Activated gamma-delta T cell (primary cell): ENCODE results near the gene TNNT2.

Source experiments
- DNase-seq: peaks from one replicate; lab custom pipeline; 2025; lab: John Stamatoyannopoulos, UW

Gene TNNT2

DNA sequence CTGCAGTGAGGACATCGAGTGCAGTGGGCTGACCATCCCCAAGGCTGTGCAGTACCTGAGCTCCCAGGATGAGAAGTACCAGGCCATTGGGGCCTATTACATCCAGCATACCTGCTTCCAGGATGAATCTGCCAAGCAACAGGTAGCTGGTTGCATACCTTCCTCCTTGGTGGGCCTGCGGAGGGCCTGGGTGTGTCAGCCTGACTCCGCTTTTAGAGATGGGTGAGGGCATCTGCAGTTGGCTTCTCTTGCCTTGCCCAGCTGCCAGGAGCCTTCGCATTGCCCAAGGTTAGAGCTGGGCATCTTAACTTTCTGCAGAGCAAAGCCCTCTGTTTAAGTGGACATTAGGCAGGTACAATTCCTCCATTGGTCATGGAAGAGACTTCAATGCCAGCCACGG lies 60.9 kb downstream of the TNNT2 start:
- no peak for DNase-seq

DNA sequence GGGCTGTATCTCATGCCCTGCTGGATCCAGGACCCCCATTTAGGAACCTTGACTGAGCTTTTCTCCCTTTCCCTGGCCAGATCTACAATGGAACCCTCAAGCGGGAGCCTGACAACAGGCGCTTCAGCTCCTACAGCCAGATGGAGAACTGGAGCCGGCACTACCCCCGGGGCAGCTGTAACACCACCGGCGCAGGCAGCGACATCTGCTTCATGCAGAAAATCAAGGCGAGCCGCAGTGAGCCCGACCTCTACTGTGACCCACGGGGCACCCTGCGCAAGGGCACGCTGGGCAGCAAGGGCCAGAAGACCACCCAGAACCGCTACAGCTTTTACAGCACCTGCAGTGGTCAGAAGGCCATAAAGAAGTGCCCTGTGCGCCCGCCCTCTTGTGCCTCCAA lies 64.4 kb downstream of the TNNT2 start:
- no peak for DNase-seq

DNA sequence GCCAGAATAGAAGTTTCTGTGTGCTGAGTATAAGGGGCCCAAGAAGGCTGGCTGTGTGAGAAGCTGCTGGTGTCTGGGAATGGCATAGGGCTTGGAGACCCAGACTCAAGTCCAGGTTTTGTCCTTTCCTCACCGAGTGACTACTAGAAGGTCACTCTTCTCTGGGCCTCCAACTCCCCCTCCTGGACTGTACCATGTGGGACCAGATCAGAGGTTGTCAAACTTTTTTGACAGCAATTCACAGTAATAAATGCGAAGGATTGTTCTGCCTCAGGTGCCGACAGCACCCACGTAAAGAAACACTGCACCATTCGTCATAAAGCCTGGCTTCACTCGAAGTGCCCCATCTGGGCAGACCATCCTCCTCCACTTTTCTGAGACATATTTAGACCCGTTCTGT lies 65.2 kb downstream of the TNNT2 start:
- no peak for DNase-seq

DNA sequence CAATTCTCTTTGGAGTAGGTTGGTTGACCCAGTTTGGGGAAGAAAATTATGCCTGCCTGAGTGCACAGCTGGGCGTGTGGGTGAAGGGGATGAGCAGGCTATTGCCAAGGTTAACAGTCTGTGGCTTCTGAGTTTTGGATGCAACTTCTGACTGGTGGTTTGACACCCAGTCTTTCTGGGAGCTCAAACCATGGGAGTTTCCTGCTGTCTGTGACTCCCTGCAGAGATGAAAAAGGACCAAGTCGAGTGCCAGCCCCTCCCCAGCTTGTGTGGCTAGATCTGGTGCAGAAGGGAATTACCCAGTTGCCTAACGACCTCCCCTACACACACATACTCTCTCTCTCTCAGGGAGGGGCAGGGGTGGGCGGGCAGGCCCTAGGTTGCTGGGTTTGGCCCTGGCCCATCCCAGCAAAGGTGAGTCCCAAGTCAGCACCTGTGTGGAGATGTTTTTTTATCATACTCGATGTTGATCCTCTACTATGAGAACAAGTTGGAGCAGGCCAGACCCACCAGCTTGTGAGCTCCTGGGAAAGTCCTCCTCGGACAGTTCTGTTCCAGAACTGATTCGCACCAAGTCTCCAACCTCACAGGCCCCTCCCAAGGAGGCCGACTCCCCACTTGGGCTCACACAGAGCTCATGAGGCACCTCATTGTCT lies 66.0 kb downstream of the TNNT2 start:
- DNase-seq: no peak

DNA sequence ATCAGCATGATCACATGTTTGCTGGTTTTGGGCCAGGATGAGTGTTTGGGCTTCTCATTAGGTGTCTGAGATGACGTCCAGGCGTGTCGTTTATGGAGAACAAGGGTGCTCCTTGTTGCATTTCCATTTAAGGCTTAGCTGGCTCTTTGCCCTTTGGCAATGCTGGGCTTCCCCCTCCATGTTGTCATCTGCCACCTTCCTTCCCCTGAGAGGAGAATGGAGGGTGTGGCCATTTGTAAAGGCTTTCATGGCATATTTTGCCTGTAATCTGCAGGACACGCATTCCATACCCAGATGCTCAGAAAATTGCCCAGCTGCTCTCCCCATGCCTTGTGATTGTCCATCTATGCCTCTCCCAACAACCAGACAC lies 66.5 kb downstream of the TNNT2 start:
- DNase-seq: no peak

DNA sequence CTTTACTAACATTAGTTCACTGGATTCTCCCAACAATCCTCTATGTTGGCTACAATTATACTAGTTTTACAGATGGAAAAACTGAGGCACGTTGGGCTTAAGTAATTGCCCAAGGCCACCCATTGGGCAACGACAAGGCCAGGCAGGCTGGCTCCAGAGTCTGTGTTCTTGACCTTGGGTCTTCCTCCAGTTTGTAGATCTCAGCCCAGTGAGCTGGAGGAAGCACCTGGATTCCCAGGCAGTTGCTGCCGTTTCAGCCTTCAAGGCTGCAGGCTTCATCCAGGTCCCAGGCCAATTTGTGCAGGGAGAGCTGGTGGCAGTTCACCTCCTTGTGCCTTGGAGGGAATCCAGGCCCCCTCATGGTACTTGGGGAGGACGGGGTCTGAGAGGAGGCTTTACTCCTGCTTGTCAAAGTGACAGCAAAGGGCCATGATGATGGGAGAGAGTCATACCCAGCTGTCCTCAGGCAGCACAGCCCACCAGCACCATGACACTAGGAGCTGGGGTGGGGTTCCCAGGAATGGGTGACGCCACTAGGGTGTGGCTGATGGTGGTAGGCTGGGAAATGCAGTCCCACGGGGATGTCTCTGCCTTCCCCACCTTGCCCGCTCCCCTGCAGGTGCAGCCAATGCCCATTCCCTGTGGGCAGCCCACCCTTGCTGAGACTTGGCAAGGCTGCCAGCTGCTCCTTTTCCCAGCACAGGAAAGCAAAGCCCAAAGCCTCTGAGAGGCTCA lies 67.1 kb downstream of the TNNT2 start:
- DNase-seq: no peak

DNA sequence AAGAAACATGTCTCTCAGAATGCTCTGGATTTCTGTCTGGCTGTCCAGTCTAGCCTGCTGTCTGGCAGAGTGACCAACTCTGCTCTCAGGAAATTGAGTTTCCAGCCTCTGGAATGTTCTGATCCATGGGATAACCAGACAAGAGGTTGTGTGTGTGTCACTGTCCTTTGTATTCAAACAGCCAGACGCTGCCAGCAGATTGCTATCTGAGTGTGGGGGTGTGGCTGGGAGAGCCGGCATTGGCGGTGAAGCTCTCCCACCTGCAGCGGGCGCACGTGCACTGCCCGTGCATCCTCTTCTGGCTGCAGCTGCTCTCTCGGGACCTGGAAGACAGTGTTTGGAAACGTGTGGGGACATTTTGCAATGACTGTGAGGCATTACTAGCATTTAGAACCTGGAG lies 68.1 kb downstream of the TNNT2 start:
- DNase-seq: no peak
